ENCODE data around the gene ENG. TPM values are rescaled to one million over a fixed set of nuclear protein-coding genes. Genes with fewer than 3 reads are reported as not detected.
"Not testable (repeated sequence)": the region's sequence is repeated elsewhere in the genome, so short reads cannot be mapped to it uniquely, and the experiment has no call there.

Gene ENG
- total and polyA plus RNA-seq, 2 of the 4 experiments (the other 2 are of a cell fraction), result 3.6 to 83.3 TPM

- Histone ChIP-seq H3K79me1 (ENCODE audit: low read depth in 1 of 2, low read length in 2 of 2) (peaks cover 24 to 69% of the 10 kb centered on the region in 2 experiments), H2AFZ (replicated peaks; ENCODE audit: low read length, poor library complexity) (peak overlapping the region; percentile 82), H3K27ac (ENCODE audit: insufficient read depth, low read length) (peak overlapping the region; percentile 91), H3K9me1 (ENCODE audit: insufficient read depth, low read length) (peaks cover 33% of the 10 kb centered on the region), H3K23ac (ENCODE audit: low read depth, low read length) (peak overlapping the region; percentile 95), H2AK5ac (ENCODE audit: low read depth, low read length) (peak overlapping the region; percentile 96), H3K14ac (replicated peaks; ENCODE audit: low read depth, low read length) (peak overlapping the region; percentile 91), H2BK120ac (ENCODE audit: low read depth, low read length) (peak overlapping the region; percentile 96), H3K4ac (ENCODE audit: low read depth, low read length) (peak overlapping the region; percentile 90), H4K5ac (ENCODE audit: low read depth, low read length) (peak overlapping the region; percentile 83), H2BK15ac (ENCODE audit: low read depth, low read length) (peak overlapping the region; percentile 77; the same call in 1 of the 3 replicates), H3K9ac (ENCODE audit: low read depth, low read length) (peak overlapping the region; percentile 8; the same call in 1 of the 2 replicates), H2BK20ac (ENCODE audit: low read depth, low read length) (peak overlapping the region; percentile 92), H4K8ac (ENCODE audit: low read depth in 2 of 2, low read length in 2 of 2) (peak overlapping the region; percentile 72 to 92; a peak in 3 of 4 replicates), H3K18ac (ENCODE audit: low read depth, low read length) (peak overlapping the region; percentile 85), H2AK9ac (replicated peaks; ENCODE audit: low read depth, low read length, poor library complexity) (peak overlapping the region; percentile 90), H4K91ac (ENCODE audit: insufficient read depth, low read depth, low read length) (peak overlapping the region; percentile 85), H3K4me1 (ENCODE audit: control insufficient read depth, insufficient read depth, low read length) (peaks cover 38% of the 10 kb centered on the region), H2BK5ac (ENCODE audit: low read depth, low read length, poor library complexity, severe bottlenecking) (peak overlapping the region; percentile 88), H3K56ac (ENCODE audit: extremely low read depth, insufficient read depth, low read length) (peak overlapping the region; percentile 65; the same call in 1 of the 2 replicates)
- CTCF ChIA-PET; H3K4me3 ChIP-seq (ENCODE audit: insufficient read depth, low read depth, low read length); H3K4me2 ChIP-seq (ENCODE audit: low read depth, low read length); POLR2A ChIA-PET (ENCODE audit: unreplicated experiment); ATAC-seq (ENCODE audit: low read depth); H3K9me3 ChIP-seq (ENCODE audit: control insufficient read depth, insufficient read depth, low read length); H4K20me1 ChIP-seq (ENCODE audit: insufficient read depth, low read length); H3K27me3 ChIP-seq (ENCODE audit: control insufficient read depth, insufficient read depth, low read length); BruUV-seq (replicated peaks); in situ Hi-C loops (cut with MboI; ENCODE audit: low sequenced_read_pairs); DNase-seq; H3K36me3 ChIP-seq (ENCODE audit: control insufficient read depth, insufficient read depth, low read length); dilution Hi-C loops (cut with HindIII; ENCODE audit: low sequenced_read_pairs, unreplicated experiment): not testable (repeated sequence)
- no CpG with 5 or more reads among the region's 3 CpGs for WGBS, 2 experiments (ENCODE audit: extremely low coverage in 2 of 2, insufficient read length in 1 of 2)
- intact Hi-C loops (cut with micrococcal nuclease), result loop anchor here (5.0 kb wide), 1 partner anchor 81 kb away; the partner anchor contains the start of gene ST6GALNAC4
Observed at GRCh38 chr9:127836561-127836960, 17.9 kb downstream of the ENG start.
